NT2/D1 (cell line): ENCODE results near the gene CD2AP.

Experiments
- SUZ12 ChIP-seq: IDR thresholded peaks from 2 replicates; pipeline ENCODE4 v1.6.1; 2011; ENCODE audit not compliant: insufficient read length, insufficient read depth; ENCODE audit errors: extremely low read depth
- YY1 ChIP-seq: IDR thresholded peaks from 2 replicates; pipeline ENCODE4 v1.6.1; 2011; ENCODE audit not compliant: insufficient read length, insufficient read depth

GRCh38 chr6:47521961-47522360 is 44.4 kb downstream of the CD2AP start:
- no peak for TF ChIP-seq YY1
- no peak for TF ChIP-seq SUZ12
